IMR-90 (cell line): Measurements from ENCODE around the gene APP. TPM values are rescaled to one million over a fixed set of nuclear protein-coding genes. Genes with fewer than 3 reads are reported as not detected.

Source experiments
- ATAC-seq: fragments of 200-7000 bp; cut with Tn5 transposase; 2 replicates; pipeline ENCODE4 v1.9.1; 2020; ENCODE audit warnings: low read depth, mild to moderate bottlenecking, moderate library complexity
- BruUV-seq: library from RNA; stranded (reverse); fragments of 400-500 nt; replicated peaks from 2 replicates; lab custom pipeline; 2021; lab: Mats Ljungman, UMichigan
- CTCF ChIA-PET: fragments of 300-600 bp; formaldehyde crosslinking; extraction: SDS; loops from one replicate; lab custom pipeline; 2021; ENCODE audit warnings: antibody characterized with exemption; lab: Yijun Ruan, JAX
- POLR2A ChIA-PET: fragments of 300-600 bp; sonication (Branson Sonifier 250); formaldehyde crosslinking; loops from one replicate; lab custom pipeline; 2022; ENCODE audit warnings: antibody characterized with exemption; ENCODE audit not compliant: unreplicated experiment; lab: Charles Lee
- DNase-seq: peaks from one replicate; pipeline ENCODE4 v3.0.0; 2013
- H2AFZ ChIP-seq: replicated peaks from 2 replicates; pipeline ENCODE3; 2013; ENCODE audit warnings: low read length, mild to moderate bottlenecking; ENCODE audit not compliant: poor library complexity
- H2AK5ac ChIP-seq: 2 replicates; pipeline ENCODE4 v1.6.1; 2013; ENCODE audit warnings: low read depth, low read length, inconsistent platforms
- H2AK9ac ChIP-seq: replicated peaks from 2 replicates; pipeline ENCODE3; 2013; ENCODE audit warnings: mild to moderate bottlenecking, low read depth, low read length, moderate library complexity; ENCODE audit not compliant: poor library complexity
- H2BK120ac ChIP-seq: 2 replicates; pipeline ENCODE4 v1.6.1; 2013; ENCODE audit warnings: low read depth, low read length, inconsistent platforms
- H2BK15ac ChIP-seq: 3 replicates; pipeline ENCODE4 v1.6.1; 2013; ENCODE audit warnings: low read depth, low read length, inconsistent platforms
- H2BK20ac ChIP-seq: 2 replicates; pipeline ENCODE4 v1.6.1; 2013; ENCODE audit warnings: low read depth, mild to moderate bottlenecking, inconsistent platforms, low read length, moderate library complexity
- H2BK5ac ChIP-seq: 2 replicates; pipeline ENCODE4 v1.6.1; 2013; ENCODE audit warnings: mild to moderate bottlenecking, low read depth, low read length, inconsistent platforms; ENCODE audit not compliant: poor library complexity, severe bottlenecking
- H3K14ac ChIP-seq: replicated peaks from 2 replicates; pipeline ENCODE4 v1.6.1; 2013; ENCODE audit warnings: low read depth, low read length, inconsistent platforms
- H3K18ac ChIP-seq: 2 replicates; pipeline ENCODE4 v1.6.1; 2013; ENCODE audit warnings: low read depth, low read length, control low read depth
- H3K23ac ChIP-seq: 2 replicates; pipeline ENCODE4 v1.6.1; 2013; ENCODE audit warnings: low read depth, low read length, inconsistent platforms
- H3K27ac ChIP-seq: 2 replicates; pipeline ENCODE4 v1.5.1; 2013; ENCODE audit warnings: mild to moderate bottlenecking, control low read depth, low read length; ENCODE audit not compliant: insufficient read depth
- H3K27me3 ChIP-seq: 2 replicates; pipeline ENCODE4 v1.6.1; 2013; ENCODE audit warnings: low read length; ENCODE audit not compliant: control insufficient read depth, insufficient read depth
- H3K36me3 ChIP-seq: 2 replicates; pipeline ENCODE4 v1.6.1; 2013; ENCODE audit warnings: low read length, mixed read lengths; ENCODE audit not compliant: control insufficient read depth, insufficient read depth
- H3K4ac ChIP-seq: 2 replicates; pipeline ENCODE4 v1.6.1; 2013; ENCODE audit warnings: low read depth, low read length, inconsistent platforms
- H3K4me1 ChIP-seq: 2 replicates; pipeline ENCODE4 v1.6.1; 2013; ENCODE audit warnings: low read length, mixed read lengths; ENCODE audit not compliant: control insufficient read depth, insufficient read depth
- H3K4me2 ChIP-seq: 2 replicates; pipeline ENCODE4 v1.6.1; 2013; ENCODE audit warnings: low read depth, mild to moderate bottlenecking, control low read depth, low read length, moderate library complexity
- H3K4me3 ChIP-seq: 2 replicates; pipeline ENCODE4 v1.5.1; 2013; ENCODE audit warnings: low read depth, mild to moderate bottlenecking, control low read depth, low read length, moderate library complexity; ENCODE audit not compliant: insufficient read depth
- H3K56ac ChIP-seq: 2 replicates; pipeline ENCODE4 v1.6.1; 2013; ENCODE audit warnings: low read length, inconsistent platforms; ENCODE audit not compliant: insufficient read depth; ENCODE audit errors: extremely low read depth
- H3K79me1 ChIP-seq, 2 experiments: 2 replicates each; pipeline ENCODE4 v1.6.1; 2013; ENCODE audit warnings: low read length in 2 of 2, inconsistent platforms in 1 of 2, low read depth in 1 of 2
- H3K9ac ChIP-seq: 2 replicates; pipeline ENCODE4 v1.6.1; 2013; ENCODE audit warnings: low read depth, low read length, control low read depth
- H3K9me1 ChIP-seq: 2 replicates; pipeline ENCODE4 v1.6.1; 2013; ENCODE audit warnings: low read length, inconsistent platforms; ENCODE audit not compliant: insufficient read depth
- H3K9me3 ChIP-seq: 2 replicates; pipeline ENCODE4 v1.6.1; 2013; ENCODE audit warnings: low read length; ENCODE audit not compliant: control insufficient read depth, insufficient read depth
- H4K20me1 ChIP-seq: 2 replicates; pipeline ENCODE4 v1.6.1; 2013; ENCODE audit warnings: low read length, inconsistent platforms; ENCODE audit not compliant: insufficient read depth
- H4K5ac ChIP-seq: 2 replicates; pipeline ENCODE4 v1.6.1; 2013; ENCODE audit warnings: mild to moderate bottlenecking, low read depth, low read length, control low read depth
- H4K8ac ChIP-seq, 2 experiments: 2 replicates each; pipeline ENCODE4 v1.6.1; 2013; ENCODE audit warnings: low read depth in 2 of 2, low read length in 2 of 2, control low read depth in 1 of 2, inconsistent platforms in 1 of 2
- H4K91ac ChIP-seq: 2 replicates; pipeline ENCODE4 v1.6.1; 2013; ENCODE audit warnings: low read depth, low read length, inconsistent platforms; ENCODE audit not compliant: insufficient read depth
- MXI1 ChIP-seq: IDR thresholded peaks from 2 replicates; pipeline ENCODE4 v1.6.1; 2012; ENCODE audit warnings: low read depth, mild to moderate bottlenecking, low read length, moderate library complexity, borderline replicate concordance
- POLR2A ChIP-seq: IDR thresholded peaks from 2 replicates; pipeline ENCODE4 v1.6.1; 2012; ENCODE audit warnings: mild to moderate bottlenecking, low read depth, low read length
- WGBS, 2 experiments: methylation state at CpG; one replicate each; pipeline versions ENCODE4 v1.1.5 to v1.1.7; 2013; ENCODE audit warnings: missing lambda C conversion rate in 2 of 2; ENCODE audit not compliant: insufficient read length in 1 of 2; ENCODE audit errors: extremely low coverage in 2 of 2; 5-methylcytosine and 5-hydroxymethylcytosine counted together
- dilution Hi-C: fragments of 300-500 bp; cut with HindIII; formaldehyde crosslinking; loops from one replicate; pipeline ENCODE4 v1.14.3; 2018; ENCODE audit warnings: low sequenced_read_pairs; ENCODE audit not compliant: unreplicated experiment
- in situ Hi-C: fragments of 300-500 bp; cut with MboI; formaldehyde crosslinking; loops from 3 replicates; pipeline ENCODE4 v1.14.3; 2019; ENCODE audit warnings: low sequenced_read_pairs, inconsistent platforms, mixed read lengths
- intact Hi-C: fragments of 100-400 bp; cut with micrococcal nuclease; formaldehyde crosslinking; loops from 2 replicates; pipeline ENCODE4 v1.10.0; 2022
- polyA plus RNA-seq, 3 experiments: library from polyadenylated mRNA; depleted of rRNA; stranded (reverse); fragments of >200 nt; gene quantifications; 2 replicates each; pipeline ENCODE4 v1.2.3, GENCODE V29; 2012; ENCODE audit warnings: low replicate concordance in 1 of 3
- total RNA-seq: library from RNA; depleted of rRNA; stranded (reverse); fragments of >200 nt; gene quantifications from 2 replicates; pipeline ENCODE4 v1.2.3, GENCODE V29; 2012

Gene APP
- total and polyA plus RNA-seq, 2 of the 4 experiments (the other 2 are of a cell fraction): 191 to 530 TPM

GRCh38 chr21:26177746-26178426 is 7.3 kb upstream of the APP start:
- DNase-seq (no peak), ATAC-seq (0 out of 2 replicates have a peak, but pooled peaks have one; percentile 37)
- dilution Hi-C loops: no loop called here
- no peak overlapping the region for H3K18ac ChIP-seq
- H2AK5ac ChIP-seq: no peak overlapping the region
- H2BK15ac ChIP-seq: no peak overlapping the region
- no peak overlapping the region for H4K91ac ChIP-seq
- no peak overlapping the region for H3K4me2 ChIP-seq
- H3K27me3 ChIP-seq: no peaks in the 10 kb centered on the region
- no peak overlapping the region for H3K23ac ChIP-seq
- no peaks in the 10 kb centered on the region for H3K79me1 ChIP-seq
- H2BK120ac ChIP-seq: no peak overlapping the region
- WGBS, 2 experiments: no CpG with 5 or more reads among the region's 5 CpGs
- CTCF ChIA-PET: no interaction called here
- POLR2A ChIA-PET: no interaction called here
- H2BK5ac ChIP-seq: no peak overlapping the region
- H3K4ac ChIP-seq: no peak overlapping the region
- no peaks in the 10 kb centered on the region for H3K36me3 ChIP-seq
- TF ChIP-seq MXI1 (no peak), POLR2A (no peak)
- no peaks in the 10 kb centered on the region for H3K9me3 ChIP-seq
- H3K9me1 ChIP-seq: no peaks in the 10 kb centered on the region; the same call in 1 of the 2 replicates
- H3K56ac ChIP-seq: no peak overlapping the region
- H4K5ac ChIP-seq: no peak overlapping the region
- in situ Hi-C loops: loop anchor here (25.0 kb wide), 1 partner anchor 566 kb away; the partner anchor contains the start of gene MRPL39
- H3K14ac ChIP-seq: no peak overlapping the region
- no peak overlapping the region for H3K4me3 ChIP-seq
- H4K8ac ChIP-seq: no peak overlapping the region
- no peak overlapping the region for H2AK9ac ChIP-seq
- no peak overlapping the region for H2AFZ ChIP-seq
- no peaks in the 10 kb centered on the region for H4K20me1 ChIP-seq
- intact Hi-C loops: no loop called here
- H2BK20ac ChIP-seq: no peak overlapping the region
- no peak overlapping the region for H3K27ac ChIP-seq
- no TSS peak for BruUV-seq
- no peak overlapping the region for H3K9ac ChIP-seq
- no peaks in the 10 kb centered on the region for H3K4me1 ChIP-seq
